Loucy (cell line): ENCODE measurements around the gene ANXA3.

ENCODE experiments used
- EZH2phosphoT487 ChIP-seq: fragments of 200-600 bp; IDR thresholded peaks from 2 replicates; pipeline ENCODE4 v1.6.1; 2018; ENCODE audit warnings: antibody characterized with exemption, mild to moderate bottlenecking, moderate library complexity, borderline replicate concordance
- TF ChIP-seq, protein P1 (sequence below): fragments of 200-600 bp; sonication (generic); conservative IDR thresholded peaks from 2 replicates; pipeline ENCODE4 v1.5.1; 2014; ENCODE audit warnings: mild to moderate bottlenecking, antibody characterized with exemption, low read length

DNA sequence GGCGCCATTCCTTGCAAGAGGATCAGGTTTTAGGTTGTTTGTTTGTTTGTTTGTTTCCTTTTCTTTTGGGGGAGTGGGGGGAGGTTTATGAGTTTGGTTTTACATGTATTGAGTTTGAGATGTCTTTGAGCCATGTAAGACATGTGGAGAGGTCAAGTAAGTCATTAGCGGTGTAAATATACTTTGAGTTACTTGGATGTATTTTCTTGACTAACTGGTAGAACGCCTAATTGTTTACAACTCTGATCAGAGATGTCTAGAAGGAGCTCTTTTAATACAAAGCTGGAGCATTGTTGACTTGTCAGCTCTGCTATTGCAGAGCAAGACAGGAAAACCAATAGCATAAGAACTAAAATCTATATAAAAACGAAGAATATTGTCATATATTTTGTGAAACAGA, 57.1 kb downstream of the ANXA3 start:
- TF ChIP-seq, protein P1, sequence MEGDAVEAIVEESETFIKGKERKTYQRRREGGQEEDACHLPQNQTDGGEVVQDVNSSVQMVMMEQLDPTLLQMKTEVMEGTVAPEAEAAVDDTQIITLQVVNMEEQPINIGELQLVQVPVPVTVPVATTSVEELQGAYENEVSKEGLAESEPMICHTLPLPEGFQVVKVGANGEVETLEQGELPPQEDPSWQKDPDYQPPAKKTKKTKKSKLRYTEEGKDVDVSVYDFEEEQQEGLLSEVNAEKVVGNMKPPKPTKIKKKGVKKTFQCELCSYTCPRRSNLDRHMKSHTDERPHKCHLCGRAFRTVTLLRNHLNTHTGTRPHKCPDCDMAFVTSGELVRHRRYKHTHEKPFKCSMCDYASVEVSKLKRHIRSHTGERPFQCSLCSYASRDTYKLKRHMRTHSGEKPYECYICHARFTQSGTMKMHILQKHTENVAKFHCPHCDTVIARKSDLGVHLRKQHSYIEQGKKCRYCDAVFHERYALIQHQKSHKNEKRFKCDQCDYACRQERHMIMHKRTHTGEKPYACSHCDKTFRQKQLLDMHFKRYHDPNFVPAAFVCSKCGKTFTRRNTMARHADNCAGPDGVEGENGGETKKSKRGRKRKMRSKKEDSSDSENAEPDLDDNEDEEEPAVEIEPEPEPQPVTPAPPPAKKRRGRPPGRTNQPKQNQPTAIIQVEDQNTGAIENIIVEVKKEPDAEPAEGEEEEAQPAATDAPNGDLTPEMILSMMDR, result no peak
- no peak for TF ChIP-seq EZH2phosphoT487
